ENCODE measurements around the gene SLC38A5. TPM values are rescaled to one million over a fixed set of nuclear protein-coding genes. Genes with fewer than 3 reads are reported as not detected.

SLC38A5 gene
- total and polyA plus RNA-seq, 2 of the 13 experiments (the other 11 are each of a cell fraction or from before 2014, with no cell fraction given): 46.1 to 73.4 TPM

DNA sequence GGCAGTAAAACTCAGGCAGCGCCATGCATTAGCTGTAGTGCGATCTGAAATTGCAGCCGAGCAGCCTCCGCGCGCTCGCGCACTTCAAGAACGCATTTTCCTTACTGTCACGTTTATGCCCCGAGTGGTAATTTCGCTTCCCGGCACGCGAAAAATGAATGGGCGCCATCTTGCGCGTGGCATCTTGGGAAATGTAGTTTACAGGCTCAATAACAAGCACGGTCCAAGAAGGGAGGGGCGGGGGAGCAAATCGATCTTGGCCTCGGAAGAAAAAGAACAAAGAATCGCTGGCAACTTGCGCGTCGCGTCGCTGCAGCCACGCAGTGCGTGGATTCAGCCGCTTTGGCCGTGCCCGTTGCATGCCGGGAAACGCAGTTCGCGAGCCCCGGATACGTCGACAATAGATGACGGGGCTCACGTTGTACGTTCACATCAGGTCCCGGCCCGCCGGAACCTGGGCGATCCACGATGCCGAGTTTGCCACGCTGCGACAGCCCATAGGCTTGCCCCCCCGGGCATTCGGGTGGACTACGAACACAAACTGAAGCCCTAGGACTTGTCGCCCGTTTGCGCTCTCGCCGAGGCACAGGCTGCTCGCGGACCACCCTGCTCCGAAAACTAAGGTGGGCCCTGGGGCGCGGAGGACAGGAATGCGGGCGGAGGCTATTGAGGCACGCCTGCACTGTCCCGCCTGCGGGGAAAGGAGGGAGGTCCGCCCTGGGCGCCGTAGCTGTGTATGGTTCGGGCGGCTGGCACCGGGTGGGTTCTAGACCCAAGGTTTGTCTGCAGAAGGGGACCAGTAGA, 5.9 kb upstream of the SLC38A5 start, which contains the start of gene FTSJ1 (continued):
- TF ChIP-seq, protein P1, sequence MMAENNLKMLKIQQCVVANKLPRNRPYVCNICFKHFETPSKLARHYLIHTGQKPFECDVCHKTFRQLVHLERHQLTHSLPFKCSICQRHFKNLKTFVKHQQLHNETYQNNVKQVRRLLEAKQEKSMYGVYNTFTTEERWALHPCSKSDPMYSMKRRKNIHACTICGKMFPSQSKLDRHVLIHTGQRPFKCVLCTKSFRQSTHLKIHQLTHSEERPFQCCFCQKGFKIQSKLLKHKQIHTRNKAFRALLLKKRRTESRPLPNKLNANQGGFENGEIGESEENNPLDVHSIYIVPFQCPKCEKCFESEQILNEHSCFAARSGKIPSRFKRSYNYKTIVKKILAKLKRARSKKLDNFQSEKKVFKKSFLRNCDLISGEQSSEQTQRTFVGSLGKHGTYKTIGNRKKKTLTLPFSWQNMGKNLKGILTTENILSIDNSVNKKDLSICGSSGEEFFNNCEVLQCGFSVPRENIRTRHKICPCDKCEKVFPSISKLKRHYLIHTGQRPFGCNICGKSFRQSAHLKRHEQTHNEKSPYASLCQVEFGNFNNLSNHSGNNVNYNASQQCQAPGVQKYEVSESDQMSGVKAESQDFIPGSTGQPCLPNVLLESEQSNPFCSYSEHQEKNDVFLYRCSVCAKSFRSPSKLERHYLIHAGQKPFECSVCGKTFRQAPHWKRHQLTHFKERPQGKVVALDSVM (CRISPR knock-in tag; IDR thresholded peaks at IDR 0.05): peak; percentile 27; the same call in 1 of the 2 replicates
- TF ChIP-seq ZNF260 (CRISPR knock-in tag; IDR thresholded peaks at IDR 0.05; ENCODE audit: borderline replicate concordance, low read depth) (no peak), NFE2L2 (IDR thresholded peaks at IDR 0.05; ENCODE audit: low read length) (no peak), ELF1 (CRISPR knock-in tag; IDR thresholded peaks at IDR 0.05) (peak; percentile 66), CBX1 (IDR thresholded peaks at IDR 0.05; ENCODE audit: low read depth) (no peak), ELF4 (CRISPR knock-in tag; IDR thresholded peaks at IDR 0.05; ENCODE audit: borderline replicate concordance) (no peak), ZNF563 (CRISPR knock-in tag; IDR thresholded peaks at IDR 0.05) (no peak), PITX1 (CRISPR knock-in tag; IDR thresholded peaks at IDR 0.05) (no peak), DPF2 (CRISPR knock-in tag; IDR thresholded peaks at IDR 0.05; ENCODE audit: borderline replicate concordance, low read depth) (no peak), NR2C2 (CRISPR knock-in tag; IDR thresholded peaks at IDR 0.05; ENCODE audit: borderline replicate concordance) (peak; percentile 87), HDAC1 (CRISPR knock-in tag; IDR thresholded peaks at IDR 0.05) (peak; percentile 54; the same call in 1 of the 2 replicates), RAD51 (IDR thresholded peaks at IDR 0.05; ENCODE audit: borderline replicate concordance) (no peak), KLF16 (CRISPR knock-in tag; IDR thresholded peaks at IDR 0.05) (0 out of 4 replicates have a peak, but pooled peaks of 1 of the 2 experiments have one; percentile 39), ZNF446 (CRISPR knock-in tag; IDR thresholded peaks at IDR 0.05) (0 out of 2 replicates have a peak, but pooled peaks have one; percentile 50), POLR2G (IDR thresholded peaks at IDR 0.05; ENCODE audit: low read depth, low read length) (peak; percentile 74), ZSCAN25 (CRISPR knock-in tag; IDR thresholded peaks at IDR 0.05) (0 out of 2 replicates have a peak, but pooled peaks have one; percentile 27), YEATS2 (CRISPR knock-in tag; IDR thresholded peaks at IDR 0.05; ENCODE audit: borderline replicate concordance) (peak; percentile 73; the same call in 1 of the 2 replicates), ZIK1 (CRISPR knock-in tag; IDR thresholded peaks at IDR 0.05; ENCODE audit: borderline replicate concordance, low read depth) (peak; percentile 54; the same call in 1 of the 2 replicates)
- TF ChIP-seq, protein P2, sequence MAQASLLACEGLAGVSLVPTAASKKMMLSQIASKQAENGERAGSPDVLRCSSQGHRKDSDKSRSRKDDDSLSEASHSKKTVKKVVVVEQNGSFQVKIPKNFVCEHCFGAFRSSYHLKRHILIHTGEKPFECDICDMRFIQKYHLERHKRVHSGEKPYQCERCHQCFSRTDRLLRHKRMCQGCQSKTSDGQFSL (CRISPR knock-in tag; IDR thresholded peaks at IDR 0.05): peak; percentile 37; the same call in 1 of the 2 replicates
- TF ChIP-seq, protein P3, sequence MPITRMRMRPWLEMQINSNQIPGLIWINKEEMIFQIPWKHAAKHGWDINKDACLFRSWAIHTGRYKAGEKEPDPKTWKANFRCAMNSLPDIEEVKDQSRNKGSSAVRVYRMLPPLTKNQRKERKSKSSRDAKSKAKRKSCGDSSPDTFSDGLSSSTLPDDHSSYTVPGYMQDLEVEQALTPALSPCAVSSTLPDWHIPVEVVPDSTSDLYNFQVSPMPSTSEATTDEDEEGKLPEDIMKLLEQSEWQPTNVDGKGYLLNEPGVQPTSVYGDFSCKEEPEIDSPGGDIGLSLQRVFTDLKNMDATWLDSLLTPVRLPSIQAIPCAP (CRISPR knock-in tag; IDR thresholded peaks at IDR 0.05; ENCODE audit: low read depth): no peak
- TF ChIP-seq, protein P4, sequence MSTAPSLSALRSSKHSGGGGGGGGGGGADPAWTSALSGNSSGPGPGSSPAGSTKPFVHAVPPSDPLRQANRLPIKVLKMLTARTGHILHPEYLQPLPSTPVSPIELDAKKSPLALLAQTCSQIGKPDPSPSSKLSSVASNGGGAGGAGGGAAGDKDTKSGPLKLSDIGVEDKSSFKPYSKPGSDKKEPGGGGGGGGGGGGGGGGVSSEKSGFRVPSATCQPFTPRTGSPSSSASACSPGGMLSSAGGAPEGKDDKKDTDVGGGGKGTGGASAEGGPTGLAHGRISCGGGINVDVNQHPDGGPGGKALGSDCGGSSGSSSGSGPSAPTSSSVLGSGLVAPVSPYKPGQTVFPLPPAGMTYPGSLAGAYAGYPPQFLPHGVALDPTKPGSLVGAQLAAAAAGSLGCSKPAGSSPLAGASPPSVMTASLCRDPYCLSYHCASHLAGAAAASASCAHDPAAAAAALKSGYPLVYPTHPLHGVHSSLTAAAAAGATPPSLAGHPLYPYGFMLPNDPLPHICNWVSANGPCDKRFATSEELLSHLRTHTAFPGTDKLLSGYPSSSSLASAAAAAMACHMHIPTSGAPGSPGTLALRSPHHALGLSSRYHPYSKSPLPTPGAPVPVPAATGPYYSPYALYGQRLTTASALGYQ (CRISPR knock-in tag; IDR thresholded peaks at IDR 0.05): 0 out of 2 replicates have a peak, but pooled peaks have one; percentile 34
- TF ChIP-seq, protein P5, sequence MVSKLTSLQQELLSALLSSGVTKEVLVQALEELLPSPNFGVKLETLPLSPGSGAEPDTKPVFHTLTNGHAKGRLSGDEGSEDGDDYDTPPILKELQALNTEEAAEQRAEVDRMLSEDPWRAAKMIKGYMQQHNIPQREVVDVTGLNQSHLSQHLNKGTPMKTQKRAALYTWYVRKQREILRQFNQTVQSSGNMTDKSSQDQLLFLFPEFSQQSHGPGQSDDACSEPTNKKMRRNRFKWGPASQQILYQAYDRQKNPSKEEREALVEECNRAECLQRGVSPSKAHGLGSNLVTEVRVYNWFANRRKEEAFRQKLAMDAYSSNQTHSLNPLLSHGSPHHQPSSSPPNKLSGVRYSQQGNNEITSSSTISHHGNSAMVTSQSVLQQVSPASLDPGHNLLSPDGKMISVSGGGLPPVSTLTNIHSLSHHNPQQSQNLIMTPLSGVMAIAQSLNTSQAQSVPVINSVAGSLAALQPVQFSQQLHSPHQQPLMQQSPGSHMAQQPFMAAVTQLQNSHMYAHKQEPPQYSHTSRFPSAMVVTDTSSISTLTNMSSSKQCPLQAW (CRISPR knock-in tag; IDR thresholded peaks at IDR 0.05): peak; percentile 22; the same call in 1 of the 2 replicates

Data from HepG2 (cell line).